HG02623 (cell line): ENCODE data around the gene RIN2.

ENCODE experiments used
- ATAC-seq: cut with Tn5 transposase; IDR thresholded peaks from one replicate; pipeline ENCODE4 v1.9.1; 2021; ENCODE audit warnings: moderate library complexity; ENCODE audit not compliant: unreplicated experiment

RIN2 gene

DNA sequence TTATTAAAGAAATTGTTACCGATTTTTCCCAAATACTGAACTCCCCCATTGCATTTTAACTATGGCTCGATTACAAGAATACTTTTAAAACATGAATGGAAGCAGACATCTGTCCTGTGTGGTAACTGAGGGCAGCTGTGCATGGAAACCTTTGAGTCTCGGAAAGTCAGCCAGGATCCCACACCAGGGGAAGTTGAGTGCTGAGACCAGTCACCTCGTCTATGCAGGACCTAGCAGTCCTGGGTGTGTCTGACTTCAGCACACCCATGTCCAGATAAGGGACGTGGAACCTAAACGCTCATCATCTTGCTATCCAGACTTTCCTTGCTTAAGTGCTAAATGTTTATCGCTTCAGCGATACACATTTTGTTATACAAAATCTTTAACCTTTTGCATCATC, 6.1 kb downstream of the RIN2 start:
- no peak for ATAC-seq

DNA sequence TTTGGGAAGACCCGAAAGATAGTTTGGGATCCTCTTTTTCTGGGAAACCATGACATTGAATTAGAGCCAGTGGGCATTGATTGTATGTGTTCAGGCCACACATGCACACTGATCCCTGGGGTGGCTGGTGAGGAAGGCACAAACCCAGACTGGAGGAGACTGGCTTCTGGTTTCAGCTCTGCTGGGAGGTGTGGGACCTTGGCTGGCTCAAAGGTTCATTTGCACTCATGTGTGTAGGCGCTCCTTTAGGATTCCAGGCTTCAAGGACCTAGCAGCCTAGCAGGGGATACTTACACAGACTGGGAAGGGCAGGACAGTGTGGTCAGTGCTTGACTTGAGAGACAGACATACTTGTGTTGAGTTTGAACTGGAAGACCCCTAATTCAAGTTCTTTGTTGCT, 7.2 kb downstream of the RIN2 start:
- no peak for ATAC-seq

DNA sequence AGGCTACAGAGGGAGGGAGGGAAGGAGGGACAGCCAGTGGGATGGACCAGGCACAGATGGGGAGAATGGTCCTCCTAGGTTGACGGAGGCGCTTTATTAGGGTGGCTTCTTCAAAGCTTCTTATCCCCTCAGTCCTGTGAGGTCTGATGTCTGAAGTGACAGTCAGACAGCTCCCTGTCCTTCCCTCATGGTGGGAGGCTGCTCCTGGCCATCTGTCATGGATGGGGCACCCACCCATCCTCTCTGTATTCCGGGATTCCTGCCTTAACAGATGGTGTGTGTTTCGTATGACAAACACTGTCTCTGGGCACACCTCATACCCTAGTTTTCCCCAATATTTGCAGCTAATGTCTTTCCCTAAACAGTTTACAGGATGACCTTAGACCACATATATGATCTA, 7.9 kb downstream of the RIN2 start:
- no peak for ATAC-seq

DNA sequence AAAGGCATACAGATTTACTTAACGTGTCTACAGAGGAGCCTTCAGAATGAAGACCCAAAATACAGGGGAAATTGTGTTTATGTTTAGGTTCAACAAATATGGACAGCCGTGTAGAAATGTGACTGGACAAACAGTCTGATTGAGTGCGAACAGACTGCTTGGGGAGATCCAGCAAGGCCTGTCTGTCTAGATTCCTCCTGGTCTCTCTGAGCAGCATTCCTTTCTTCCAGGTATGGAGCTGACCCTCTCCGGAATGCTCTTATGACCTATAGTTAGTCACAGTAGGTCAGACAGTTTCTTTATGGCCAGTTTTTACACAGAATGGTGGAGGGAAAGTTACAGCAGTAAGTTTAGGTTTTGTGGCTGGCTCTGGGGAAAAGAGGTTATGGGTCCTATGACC, 9.0 kb downstream of the RIN2 start:
- ATAC-seq = no peak

DNA sequence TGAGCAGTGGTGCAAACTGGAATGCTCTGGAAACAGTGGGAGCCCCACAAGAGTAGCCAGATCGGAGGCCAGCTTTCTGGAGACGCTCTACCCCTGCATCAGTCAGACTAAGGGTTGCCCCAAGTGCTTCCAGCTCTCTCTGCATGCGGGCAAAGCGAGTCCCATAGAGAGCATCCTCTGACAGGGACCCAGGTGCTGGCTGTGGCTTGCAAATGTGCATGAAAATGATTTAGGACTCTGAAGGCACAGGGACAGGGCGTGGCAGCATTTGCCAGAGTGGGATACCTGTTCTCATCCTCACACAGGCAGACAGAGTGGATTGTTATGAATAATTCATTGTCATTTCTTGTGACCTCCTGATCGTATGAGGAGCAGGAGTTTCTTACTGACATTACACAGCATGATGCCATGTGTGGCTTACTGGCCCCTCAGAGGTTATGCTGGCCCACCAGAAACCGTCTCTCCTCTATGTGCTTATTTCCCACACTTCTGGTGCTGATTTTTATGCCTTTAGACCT, 10.3 kb downstream of the RIN2 start:
- no peak for ATAC-seq

DNA sequence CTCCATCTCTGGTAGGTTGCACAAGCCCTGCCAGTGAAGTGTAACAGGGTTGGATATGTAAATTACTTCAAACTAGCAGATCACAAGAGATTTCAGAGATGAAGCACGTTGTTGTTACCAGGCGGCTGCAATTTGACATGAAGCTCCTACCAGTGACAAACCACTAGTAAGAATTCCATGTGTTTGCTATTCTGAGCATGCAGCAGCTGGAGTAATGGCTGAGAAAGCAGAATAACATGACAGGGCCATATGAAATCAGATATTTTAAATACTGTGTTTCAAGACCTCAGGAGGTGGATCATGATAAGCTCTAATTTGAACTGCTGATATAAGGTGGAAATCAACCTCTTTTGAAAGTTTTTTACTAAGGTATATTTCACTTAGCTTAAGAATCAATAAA, 11.4 kb downstream of the RIN2 start:
- no peak for ATAC-seq

DNA sequence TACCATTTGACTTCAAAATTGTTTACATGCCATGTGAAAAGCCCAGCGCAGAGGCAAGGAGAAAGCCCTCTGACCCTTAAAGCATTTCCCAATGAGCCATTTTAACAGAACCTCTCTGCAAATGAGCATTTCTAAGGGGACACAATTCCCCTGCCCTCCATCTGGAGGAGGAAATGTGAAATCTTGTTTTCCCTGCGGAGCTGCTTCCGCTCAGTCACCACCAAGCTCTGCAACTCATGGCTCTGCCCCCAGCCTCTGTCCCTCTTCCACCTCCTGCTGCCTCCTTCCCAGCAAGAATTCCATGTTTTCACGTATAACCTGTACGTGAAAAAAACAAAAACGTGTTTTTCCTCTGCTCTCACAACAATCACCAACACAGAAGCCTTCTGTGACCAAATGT, 12.3 kb downstream of the RIN2 start:
- no peak for ATAC-seq

DNA sequence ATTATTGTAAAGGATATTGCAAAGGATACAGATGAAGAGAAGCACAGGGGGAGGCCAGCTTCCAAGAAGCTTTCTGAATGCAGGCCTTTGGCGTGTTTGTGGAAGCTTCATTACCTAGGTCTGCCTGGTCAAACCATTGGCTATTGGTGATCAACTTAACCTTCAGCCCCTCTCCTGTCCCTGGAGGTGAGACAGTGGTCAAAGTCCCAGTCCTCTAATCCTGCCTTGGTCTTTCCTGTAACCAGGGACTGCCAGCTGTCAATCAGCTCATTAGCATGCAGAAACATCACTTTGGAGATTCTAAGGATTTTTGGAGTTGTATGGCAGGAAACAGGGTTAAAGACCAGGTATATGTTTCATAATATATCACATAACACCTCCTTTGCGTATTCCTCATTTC, 13.0 kb downstream of the RIN2 start:
- ATAC-seq = no peak

DNA sequence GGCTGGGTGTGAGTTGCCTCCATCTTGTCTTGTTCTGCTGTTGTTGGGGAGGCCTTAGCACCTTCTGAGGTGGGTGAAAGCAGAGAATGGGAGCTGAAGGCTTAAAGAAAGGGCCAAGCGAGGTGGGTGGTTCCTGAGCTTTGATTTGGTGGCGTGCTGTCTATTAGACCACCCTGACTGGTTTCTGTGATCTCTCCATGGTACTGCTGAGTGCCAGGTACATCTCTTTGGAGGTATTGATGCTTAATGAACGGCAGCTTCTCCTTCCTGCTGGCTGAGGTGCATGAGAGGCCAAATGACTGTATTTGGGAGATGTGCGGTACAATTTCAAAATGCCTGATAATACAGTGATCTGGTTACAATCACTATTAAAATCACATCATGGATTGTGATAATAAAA, 15.4 kb downstream of the RIN2 start:
- ATAC-seq = no peak

DNA sequence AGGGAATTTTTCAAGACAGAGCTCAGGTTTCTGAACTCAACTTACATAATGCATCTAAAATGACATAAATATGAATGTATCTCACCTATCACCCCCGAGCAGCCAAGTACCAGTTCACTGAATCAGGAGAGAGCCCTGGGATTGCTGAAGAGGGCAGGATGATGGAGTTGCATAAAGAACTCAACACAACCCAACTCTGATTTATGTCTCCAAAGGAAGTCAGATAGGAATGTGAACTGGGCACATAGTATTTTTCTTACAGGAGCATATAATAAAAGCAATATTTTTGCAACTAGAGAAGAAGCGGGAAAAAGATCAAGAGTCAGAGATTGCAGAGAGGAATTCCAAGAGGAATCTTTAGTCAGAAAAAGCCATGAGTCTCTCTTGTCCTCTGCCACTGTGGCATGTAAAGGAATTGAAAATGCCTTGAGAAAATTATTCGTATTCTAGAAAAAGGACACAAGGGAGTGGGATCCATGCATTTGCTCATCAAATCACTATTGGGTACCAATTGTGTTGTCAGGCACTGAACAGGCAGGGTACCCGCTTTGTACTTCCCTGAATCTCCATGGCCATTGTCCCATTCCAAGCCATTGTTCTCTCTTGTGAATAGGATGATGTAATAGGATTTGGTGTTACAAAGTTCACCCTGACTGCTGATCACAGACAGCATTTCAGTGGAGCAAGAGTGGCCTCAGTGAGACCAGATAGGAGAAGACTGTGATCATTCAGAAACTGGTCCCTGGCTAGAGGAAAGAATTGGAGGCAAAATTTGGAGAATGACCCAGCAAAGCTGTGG, 16.3 kb downstream of the RIN2 start:
- ATAC-seq = no peak

DNA sequence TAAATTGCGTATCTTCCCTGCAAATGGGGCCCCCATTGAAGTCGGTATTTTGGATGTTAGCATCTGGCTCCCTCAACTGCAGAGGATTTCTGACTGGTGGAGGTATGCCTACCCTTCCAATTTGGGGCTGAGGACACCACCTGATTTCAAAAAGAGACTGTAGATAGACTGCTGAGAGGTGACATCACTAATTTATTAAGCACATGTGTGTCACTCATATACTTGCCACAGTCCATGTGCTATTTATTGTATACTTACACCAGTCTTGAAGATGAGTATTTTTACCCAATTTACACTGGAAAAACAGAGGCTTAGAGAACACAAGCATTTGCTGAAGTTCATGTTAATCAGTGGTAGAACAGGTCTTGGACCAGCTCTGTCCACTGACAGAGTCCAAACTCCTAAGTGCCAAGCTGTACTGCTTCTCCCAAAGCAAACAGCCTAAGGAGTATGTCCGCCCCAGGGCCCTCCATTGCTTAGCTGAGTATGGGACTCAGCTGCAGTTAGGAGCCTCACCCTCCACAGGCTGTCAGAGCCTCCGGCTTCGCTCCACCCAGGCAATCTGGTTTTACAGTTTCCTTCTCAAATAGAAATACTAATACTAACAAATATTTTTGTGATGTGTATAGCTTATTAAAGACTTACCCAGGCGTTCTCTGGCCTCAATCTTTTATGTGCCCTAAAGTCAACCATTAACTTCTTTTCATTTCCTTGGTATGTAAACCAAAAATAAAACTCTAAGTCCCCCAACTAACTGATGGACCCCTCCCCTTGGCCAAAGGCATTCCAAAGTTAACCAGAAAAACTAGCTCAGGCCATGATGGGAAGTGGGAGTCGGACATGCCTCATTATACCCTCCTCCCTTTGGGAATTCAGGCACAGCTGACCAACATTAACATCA, 17.5 kb downstream of the RIN2 start:
- no peak for ATAC-seq

DNA sequence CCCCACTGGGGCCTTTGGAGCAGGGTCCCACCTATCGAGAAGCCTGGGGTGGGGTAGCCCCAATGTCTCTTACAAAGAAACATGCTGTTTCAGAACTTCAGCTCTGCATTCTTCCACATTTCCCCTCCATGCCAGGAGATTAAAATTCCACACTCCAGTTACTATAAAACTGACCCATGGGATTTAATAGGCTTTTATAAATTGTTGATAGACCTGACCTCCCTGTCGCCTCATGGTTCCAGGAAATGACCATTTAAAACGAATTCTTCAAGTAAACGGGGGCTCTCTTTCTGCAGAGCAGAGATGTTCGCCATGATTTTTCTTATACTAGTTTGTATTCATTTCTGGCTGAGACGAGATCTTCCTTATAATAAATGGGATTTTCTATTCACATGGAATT, 19.3 kb downstream of the RIN2 start:
- no peak for ATAC-seq

DNA sequence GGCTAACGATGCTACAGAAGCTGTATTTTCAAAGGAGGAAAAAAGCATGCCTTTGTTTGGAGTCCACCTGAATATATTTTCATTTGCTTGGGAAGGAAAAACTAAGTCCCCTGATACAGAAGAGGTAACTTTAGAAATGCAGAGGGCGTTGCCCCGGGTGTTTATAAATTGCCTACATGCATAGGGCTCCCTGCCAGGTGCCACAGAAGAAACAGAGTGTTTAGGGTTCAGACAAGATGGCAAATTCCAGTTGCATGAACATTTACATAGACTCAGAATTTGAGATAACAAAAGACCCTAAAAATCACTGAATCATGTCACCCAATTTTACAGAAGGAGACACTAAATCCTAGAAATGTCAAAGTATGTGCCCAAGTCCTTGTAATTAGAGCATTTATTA, 19.9 kb downstream of the RIN2 start:
- ATAC-seq = no peak

DNA sequence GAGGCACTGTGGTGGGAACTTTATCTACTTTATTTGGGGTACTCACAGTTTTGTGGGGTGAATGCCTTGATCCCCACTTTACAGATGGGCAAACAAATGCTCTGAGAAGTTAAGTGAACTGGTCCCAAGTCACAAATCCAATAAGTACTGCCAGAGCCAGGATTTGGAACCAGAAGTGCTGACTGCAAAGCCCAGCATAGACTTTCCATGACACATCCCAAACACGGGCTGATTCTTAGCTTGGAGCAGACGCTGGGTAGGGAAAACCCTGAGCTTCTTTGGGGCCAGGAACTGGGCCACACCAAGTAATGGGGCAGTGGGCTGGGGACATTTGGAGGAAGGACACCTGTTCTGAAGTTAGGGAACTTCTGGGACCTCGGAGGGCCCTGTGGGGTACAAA, 20.3 kb downstream of the RIN2 start:
- no peak for ATAC-seq

DNA sequence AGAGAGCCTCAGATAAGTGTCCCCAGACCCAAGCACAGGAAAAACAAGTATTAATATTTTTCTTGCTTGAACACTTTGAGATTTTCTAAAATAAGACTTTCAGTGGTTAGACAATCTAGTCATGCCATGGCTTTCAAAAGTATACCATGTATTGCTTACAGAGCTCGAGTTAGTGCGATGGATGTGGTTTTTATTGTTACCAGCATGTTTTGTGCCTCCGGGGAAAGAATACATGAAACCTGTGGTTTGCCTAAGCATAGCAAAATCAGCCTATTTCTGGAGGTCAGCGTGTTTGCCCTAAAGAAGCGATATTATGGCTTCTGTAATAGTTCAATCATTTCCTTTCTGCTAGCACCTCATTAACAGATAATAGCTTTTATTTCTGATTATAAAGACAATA, 21.6 kb downstream of the RIN2 start:
- no peak for ATAC-seq

DNA sequence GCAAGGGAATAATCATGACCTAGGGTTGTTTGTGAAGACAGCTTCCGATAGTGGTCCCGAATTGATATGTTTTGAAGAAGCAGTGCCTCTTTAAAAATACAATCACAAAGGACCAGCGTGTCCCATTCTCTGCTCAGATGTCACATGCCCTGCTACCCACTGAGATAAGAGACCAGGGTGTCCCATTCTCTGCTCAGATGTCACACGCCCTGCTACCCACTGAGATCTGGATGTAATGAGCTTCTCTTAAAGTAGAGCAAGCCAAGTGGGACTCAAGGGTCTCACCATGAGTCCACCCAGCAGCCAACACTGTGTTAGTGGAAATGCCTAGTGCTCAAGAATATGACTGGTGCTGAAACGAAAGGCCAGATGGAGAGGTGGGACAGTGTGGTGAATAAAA, 22.2 kb downstream of the RIN2 start:
- ATAC-seq = no peak

DNA sequence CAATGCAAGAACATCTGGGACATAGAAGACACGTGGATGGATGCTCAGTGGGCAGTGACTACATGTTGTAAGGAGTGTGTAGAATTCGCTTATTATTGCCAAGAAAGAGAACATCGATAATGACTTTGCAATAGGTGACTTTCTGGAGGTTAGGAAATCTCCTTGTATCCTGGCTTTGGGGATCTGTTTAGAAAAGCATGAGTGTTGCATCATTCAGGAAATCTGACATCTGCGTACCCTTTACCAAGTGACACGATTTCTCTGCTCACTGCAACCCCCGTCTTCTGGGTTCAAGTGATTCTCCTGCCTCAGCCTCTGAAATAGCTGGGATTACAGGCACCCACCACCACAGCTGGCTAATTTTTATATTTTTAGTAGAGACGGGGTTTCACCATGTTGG, 23.2 kb downstream of the RIN2 start:
- no peak for ATAC-seq

DNA sequence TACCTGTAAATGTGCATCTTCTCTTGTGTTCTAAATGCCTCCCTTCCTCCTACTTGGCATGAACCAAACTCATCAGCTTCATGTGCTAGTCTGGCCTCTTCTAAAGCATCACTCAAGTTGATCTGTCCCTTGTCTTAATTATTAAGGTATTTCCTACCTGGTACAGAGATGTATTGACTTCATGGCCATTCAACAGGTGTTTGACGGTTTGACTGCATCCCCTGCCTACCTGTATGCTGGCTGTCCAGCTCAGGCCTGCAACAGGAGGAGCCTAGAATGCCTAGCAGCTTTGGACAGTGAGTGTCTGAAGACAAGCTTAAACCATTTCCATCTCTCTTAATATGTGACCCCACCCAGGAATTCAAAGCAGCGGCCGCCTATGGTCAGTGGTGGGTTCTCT, 24.6 kb downstream of the RIN2 start:
- no peak for ATAC-seq

DNA sequence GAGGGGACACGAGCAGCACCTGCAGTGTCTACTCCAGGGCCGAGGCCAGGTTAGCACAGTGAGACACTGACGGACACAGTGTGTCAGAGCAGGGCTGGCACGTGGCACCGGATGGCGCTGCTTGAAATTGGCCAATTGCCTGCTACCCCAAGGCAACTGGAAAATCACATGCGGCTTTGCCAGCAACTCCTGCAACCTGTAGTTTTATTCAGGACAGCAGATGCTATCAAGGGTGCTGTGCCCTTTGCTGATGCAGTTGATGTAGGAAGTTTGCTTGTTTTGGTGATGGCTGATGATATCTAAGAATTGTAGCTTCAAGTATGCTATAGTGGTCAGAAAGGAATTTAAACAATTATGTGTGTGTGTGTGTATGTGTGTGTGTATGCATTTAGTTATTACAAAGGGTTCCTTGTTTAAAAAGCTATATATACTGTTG, 25.9 kb downstream of the RIN2 start:
- ATAC-seq = no peak

DNA sequence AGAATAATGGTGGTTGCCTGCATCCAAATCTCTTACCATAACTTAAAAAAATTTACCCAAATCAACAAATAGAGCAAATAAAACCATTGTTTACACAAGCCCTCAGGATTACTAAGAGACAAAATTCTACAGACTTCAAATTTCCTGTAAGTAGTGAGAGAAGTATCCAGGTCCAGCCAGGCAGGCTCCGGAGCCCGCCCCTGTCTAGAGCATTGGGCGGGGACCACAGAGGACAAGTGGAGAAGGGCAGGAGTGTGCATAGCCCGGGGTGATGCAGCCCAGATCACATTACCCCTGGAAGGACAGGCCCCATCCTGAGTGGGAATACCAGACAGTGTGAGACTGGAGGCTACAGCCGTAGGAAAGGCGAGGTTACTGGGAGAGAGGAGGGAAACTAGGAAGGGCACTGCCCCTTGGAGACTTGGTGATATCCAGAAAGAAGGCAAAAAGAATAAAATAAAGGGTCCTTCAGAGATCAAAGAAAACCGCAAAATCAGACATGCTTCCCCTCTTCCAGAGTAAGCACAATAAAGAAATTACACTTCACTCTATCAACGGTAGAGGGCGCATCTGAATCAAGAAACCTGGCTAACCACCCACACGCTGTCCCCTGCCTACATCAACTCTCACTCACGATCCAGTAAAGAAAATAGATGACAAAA, 26.6 kb downstream of the RIN2 start:
- ATAC-seq = peak; percentile 48

DNA sequence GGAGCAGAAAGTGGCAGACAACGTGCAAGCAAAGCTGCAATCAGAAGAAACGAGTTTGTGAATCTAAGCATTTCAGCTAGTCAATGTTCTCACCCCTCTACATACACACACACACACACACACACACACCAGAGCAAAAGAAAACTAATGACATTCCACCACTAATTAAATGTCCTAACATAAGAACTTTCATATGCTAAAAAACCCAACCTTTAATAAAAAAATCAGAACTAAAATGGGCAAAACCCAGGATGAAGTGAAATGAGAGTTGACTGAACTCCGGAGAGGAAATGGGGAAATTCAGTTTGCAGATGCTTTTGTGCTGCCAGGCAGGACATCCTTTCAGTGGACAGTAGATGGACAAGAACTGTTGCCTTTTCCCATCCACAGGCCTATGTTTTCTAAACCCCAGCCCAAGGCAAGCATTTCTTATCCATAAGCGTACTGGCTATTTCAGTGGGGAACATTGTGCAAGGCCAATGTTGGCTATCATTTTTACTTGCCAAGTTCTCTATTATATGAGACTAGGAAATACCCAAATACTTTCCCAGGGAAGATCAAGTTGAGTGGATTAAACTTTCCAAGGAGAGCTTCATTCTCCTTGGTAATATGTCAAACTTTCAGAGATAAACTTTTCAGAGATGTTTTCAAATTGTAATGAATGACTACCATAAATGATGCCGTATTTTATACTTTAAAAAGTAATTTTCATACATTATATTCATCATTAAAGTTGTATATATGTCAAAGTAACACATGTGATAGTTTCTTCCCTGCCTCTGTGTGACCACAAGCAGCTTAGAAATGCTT, 27.3 kb downstream of the RIN2 start:
- ATAC-seq = no peak
